Glutamatergic neuron (in vitro differentiated cells): Measurements from ENCODE around the gene PLCB4. TPM values are rescaled to one million over a fixed set of nuclear protein-coding genes. Genes with fewer than 3 reads are reported as not detected.

Experiments used
- DNase-seq: peaks from one replicate; pipeline ENCODE4 v3.0.0; 2022
- H3K27ac Mint-ChIP-seq: one replicate; pipeline ENCODE4 v1.8.0; 2020; ENCODE audit warnings: mild to moderate bottlenecking, mixed read lengths, inconsistent platforms; ENCODE audit not compliant: unreplicated experiment
- H3K27me3 Mint-ChIP-seq: one replicate; pipeline ENCODE4 v1.8.0; 2020; ENCODE audit warnings: mild to moderate bottlenecking, moderate library complexity, mixed read lengths, inconsistent platforms; ENCODE audit not compliant: unreplicated experiment
- H3K36me3 Mint-ChIP-seq: one replicate; pipeline ENCODE4 v1.8.0; 2020; ENCODE audit warnings: mild to moderate bottlenecking, mixed read lengths, inconsistent platforms; ENCODE audit not compliant: unreplicated experiment
- H3K4me1 Mint-ChIP-seq: one replicate; pipeline ENCODE4 v1.8.0; 2020; ENCODE audit warnings: mild to moderate bottlenecking, low read depth, mixed read lengths, inconsistent platforms; ENCODE audit not compliant: unreplicated experiment
- H3K4me3 Mint-ChIP-seq: one replicate; pipeline ENCODE4 v1.8.0; 2020; ENCODE audit warnings: mild to moderate bottlenecking, mixed read lengths, inconsistent platforms; ENCODE audit not compliant: unreplicated experiment
- H3K9me3 Mint-ChIP-seq: one replicate; pipeline ENCODE4 v1.8.0; 2020; ENCODE audit warnings: mild to moderate bottlenecking, moderate library complexity, mixed read lengths, inconsistent platforms; ENCODE audit not compliant: unreplicated experiment
- total RNA-seq: library from RNA; stranded (reverse); fragmentation: NEBNext Ultra II Directional; extraction: Animal tissue kit (Norgen Biotek cat#: 25700); gene quantifications from one replicate; pipeline ENCODE4 v1.2.1, GENCODE V29; 2021; ENCODE audit not compliant: unreplicated experiment
- TF ChIP-seq, protein P1 (sequence below): fragments of 200-600 bp; sonication (generic); IDR thresholded peaks from one replicate; pipeline ENCODE4 v1.5.0; 2021; ENCODE audit not compliant: partially characterized antibody, unreplicated experiment

The PLCB4 gene
- total RNA-seq, 1 donor from 2014 or later: 28.9 TPM

DNA sequence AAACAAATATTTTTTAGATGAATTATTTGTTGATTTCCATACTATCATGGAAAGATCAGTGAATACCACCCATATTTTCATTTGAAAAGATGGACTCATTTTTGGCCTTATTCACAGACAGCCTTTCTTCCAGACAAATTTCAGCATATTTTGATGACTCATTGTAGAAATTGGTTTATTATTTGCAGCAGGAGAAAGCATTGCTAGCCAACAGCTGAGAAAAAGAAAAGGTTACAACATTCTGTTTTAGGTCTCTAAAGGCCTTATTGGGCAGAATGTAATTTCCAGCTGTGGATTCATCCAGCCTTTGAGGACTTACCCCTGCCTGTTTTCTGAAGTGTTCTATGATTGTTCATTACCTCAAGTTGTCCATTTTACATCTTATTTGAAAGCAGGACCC, 201.9 kb downstream of the PLCB4 start:
- Mint-ChIP-seq H3K27me3 (peaks cover 2% of the 10 kb centered on the region), H3K4me1 (peaks cover 6% of the 10 kb centered on the region), H3K9me3 (peaks cover 2% of the 10 kb centered on the region), H3K36me3 (peaks cover 3% of the 10 kb centered on the region), H3K4me3 (no peak overlapping the region), H3K27ac (no peak overlapping the region)
- TF ChIP-seq, protein P1, sequence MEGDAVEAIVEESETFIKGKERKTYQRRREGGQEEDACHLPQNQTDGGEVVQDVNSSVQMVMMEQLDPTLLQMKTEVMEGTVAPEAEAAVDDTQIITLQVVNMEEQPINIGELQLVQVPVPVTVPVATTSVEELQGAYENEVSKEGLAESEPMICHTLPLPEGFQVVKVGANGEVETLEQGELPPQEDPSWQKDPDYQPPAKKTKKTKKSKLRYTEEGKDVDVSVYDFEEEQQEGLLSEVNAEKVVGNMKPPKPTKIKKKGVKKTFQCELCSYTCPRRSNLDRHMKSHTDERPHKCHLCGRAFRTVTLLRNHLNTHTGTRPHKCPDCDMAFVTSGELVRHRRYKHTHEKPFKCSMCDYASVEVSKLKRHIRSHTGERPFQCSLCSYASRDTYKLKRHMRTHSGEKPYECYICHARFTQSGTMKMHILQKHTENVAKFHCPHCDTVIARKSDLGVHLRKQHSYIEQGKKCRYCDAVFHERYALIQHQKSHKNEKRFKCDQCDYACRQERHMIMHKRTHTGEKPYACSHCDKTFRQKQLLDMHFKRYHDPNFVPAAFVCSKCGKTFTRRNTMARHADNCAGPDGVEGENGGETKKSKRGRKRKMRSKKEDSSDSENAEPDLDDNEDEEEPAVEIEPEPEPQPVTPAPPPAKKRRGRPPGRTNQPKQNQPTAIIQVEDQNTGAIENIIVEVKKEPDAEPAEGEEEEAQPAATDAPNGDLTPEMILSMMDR: no peak
- DNase-seq: no peak

DNA sequence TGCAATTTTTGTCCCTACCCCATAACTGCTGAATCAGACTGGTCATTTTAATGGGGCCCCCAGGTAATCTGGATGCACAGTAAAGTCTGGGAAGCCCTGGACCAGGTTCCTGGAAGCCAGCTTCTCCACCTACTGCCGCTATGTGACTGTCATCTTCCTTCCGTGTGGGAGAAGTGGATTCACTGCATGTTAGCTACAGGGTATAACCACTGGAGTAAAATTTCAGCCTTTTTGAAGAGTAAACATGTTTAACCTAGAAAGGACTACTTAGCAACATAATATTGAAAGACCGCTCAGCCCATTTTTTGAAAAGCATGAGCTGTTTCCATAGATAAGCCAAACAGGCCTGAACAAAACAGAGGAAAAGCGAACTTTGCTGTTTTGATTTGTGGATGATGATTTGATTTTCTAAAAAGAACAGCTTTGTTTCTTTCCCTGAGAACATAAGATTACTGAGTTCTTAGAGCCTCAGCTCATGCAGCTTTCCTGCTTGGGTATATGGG, 208.1 kb downstream of the PLCB4 start:
- TF ChIP-seq, protein P1: no peak
- Mint-ChIP-seq H3K36me3 (peaks cover 4% of the 10 kb centered on the region), H3K4me1 (peaks cover 13% of the 10 kb centered on the region), H3K27me3 (peaks cover 2% of the 10 kb centered on the region), H3K4me3 (no peak overlapping the region), H3K9me3 (no peaks in the 10 kb centered on the region), H3K27ac (no peak overlapping the region)
- no peak for DNase-seq

DNA sequence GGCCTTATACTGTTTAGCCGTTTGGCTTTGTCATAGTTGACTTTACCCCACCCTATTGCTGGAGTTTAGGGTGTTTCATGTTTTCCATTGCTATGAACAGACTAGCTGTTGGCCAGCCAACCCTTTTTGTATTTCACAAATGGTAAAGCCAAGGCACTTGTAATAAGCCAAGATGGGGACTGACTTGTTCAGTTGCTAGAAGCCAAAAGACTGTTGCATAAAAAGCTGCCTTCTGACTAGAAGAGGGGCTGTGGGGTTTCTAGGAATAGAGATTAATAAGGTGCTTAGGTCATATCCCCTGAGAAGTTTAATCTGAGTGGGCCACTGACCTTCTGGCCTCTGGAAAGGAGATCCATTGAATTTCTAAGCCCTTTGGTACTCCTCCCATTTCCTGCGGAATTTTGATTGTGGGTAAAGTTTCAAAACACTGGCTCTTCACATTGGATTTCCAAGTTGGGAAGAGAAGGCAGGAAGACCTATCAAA, 211.1 kb downstream of the PLCB4 start:
- Mint-ChIP-seq H3K27ac (no peak overlapping the region), H3K9me3 (no peaks in the 10 kb centered on the region), H3K4me3 (no peak overlapping the region), H3K27me3 (peaks cover 2% of the 10 kb centered on the region), H3K4me1 (peaks cover 8% of the 10 kb centered on the region), H3K36me3 (peaks cover 4% of the 10 kb centered on the region)
- TF ChIP-seq, protein P1: no peak
- DNase-seq: no peak

DNA sequence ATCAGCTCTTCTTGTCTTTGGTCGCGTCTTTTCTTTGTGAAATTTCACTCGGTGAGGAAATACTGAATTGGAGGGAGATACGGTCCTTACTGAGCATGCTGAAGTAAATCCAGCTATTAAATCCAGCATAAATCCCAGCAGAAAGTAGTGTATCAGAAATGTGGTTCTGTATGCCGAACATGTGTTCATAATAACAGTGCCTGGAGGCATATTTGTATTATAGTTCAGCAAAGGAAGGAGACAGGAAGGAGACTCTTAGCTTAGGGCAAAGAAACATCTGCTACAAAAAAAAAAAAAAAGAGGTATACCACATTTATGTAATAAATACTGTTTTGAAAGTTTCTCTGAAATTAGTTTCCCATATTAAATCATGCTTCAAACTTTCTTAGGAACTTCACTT, 211.8 kb downstream of the PLCB4 start:
- Mint-ChIP-seq H3K27ac (no peak overlapping the region), H3K4me1 (peaks cover 8% of the 10 kb centered on the region), H3K27me3 (no peaks in the 10 kb centered on the region), H3K9me3 (no peaks in the 10 kb centered on the region), H3K36me3 (peaks cover 3% of the 10 kb centered on the region), H3K4me3 (no peak overlapping the region)
- TF ChIP-seq, protein P1: no peak
- no peak for DNase-seq

DNA sequence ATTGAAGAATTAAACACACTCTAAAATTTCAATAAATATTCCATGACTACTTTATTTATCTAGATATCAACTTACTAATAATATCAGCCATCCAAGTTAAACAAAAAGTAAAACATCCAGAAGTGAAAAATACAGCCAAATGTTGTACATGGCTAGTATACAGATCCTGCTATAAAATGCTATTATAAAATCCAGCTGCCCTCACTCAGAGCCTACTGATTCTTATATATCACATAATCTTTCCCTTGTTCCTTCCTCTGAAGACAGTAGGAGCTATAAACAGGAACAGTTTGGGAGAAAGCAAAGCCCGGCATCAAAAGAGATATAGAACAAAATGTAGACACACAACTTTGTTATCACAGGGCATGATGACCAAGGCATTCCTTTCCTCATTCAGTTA, 212.9 kb downstream of the PLCB4 start:
- peaks cover 8% of the 10 kb centered on the region for H3K4me1 Mint-ChIP-seq
- no peaks in the 10 kb centered on the region for H3K36me3 Mint-ChIP-seq
- no peak overlapping the region for H3K27ac Mint-ChIP-seq
- TF ChIP-seq, protein P1: no peak
- no peaks in the 10 kb centered on the region for H3K9me3 Mint-ChIP-seq
- no peak overlapping the region for H3K4me3 Mint-ChIP-seq
- no peaks in the 10 kb centered on the region for H3K27me3 Mint-ChIP-seq
- DNase-seq: no peak
